HG03045 (cell line): ENCODE results near the gene APOA4.

Experiments
- ATAC-seq: cut with Tn5 transposase; IDR thresholded peaks from one replicate; pipeline ENCODE4 v1.9.1; 2021; ENCODE audit warnings: mild to moderate bottlenecking, moderate library complexity; ENCODE audit not compliant: unreplicated experiment

APOA4 gene

GRCh38 chr11:116830184-116830912, 7.2 kb upstream of the APOA4 start:
- ATAC-seq = no peak

GRCh38 chr11:116829525-116830183, 6.5 kb upstream of the APOA4 start, which contains the start of gene APOC3:
Gene APOC3, plus strand, starts transcription at chr11:116829907. Its CDS starts 676 bp downstream, at chr11:116830583.
- ATAC-seq = no peak

GRCh38 chr11:116828632-116829524, 5.8 kb upstream of the APOA4 start:
- no peak for ATAC-seq

- no peak for ATAC-seq
These were observed 4.4 kb upstream of the APOA4 start for GRCh38 chr11:116827461-116827860.

GRCh38 chr11:116826751-116827431, 3.8 kb upstream of the APOA4 start:
- no peak for ATAC-seq

GRCh38 chr11:116825854-116826750, 3.0 kb upstream of the APOA4 start:
- ATAC-seq = no peak

- no peak for ATAC-seq
These were observed 2.3 kb upstream of the APOA4 start for GRCh38 chr11:116825434-116825833.

- no peak for ATAC-seq
These were observed 529 bp downstream of the APOA4 start for GRCh38 chr11:116822575-116822974.

- no peak for ATAC-seq
These were observed 1.8 kb downstream of the APOA4 start for GRCh38 chr11:116821050-116821918.

- ATAC-seq = no peak
These were observed 4.1 kb downstream of the APOA4 start for GRCh38 chr11:116819049-116819448.

- no peak for ATAC-seq
These were observed 8.6 kb downstream of the APOA4 start for GRCh38 chr11:116814502-116814901.

GRCh38 chr11:116813781-116814471, 9.2 kb downstream of the APOA4 start:
- no peak for ATAC-seq

- ATAC-seq = no peak
These were observed 9.9 kb downstream of the APOA4 start for GRCh38 chr11:116813170-116813569.

- no peak for ATAC-seq
These were observed 11.0 kb downstream of the APOA4 start for GRCh38 chr11:116812109-116812508.

- no peak for ATAC-seq
These were observed 11.9 kb downstream of the APOA4 start for GRCh38 chr11:116811194-116811593.

GRCh38 chr11:116808262-116809175, 14.6 kb downstream of the APOA4 start:
- no peak for ATAC-seq

GRCh38 chr11:116807601-116808261, 15.4 kb downstream of the APOA4 start:
- no peak for ATAC-seq
